M059J (cell line): ENCODE data around the gene MYEOV. TPM values are rescaled to one million over a fixed set of nuclear protein-coding genes. Genes with fewer than 3 reads are reported as not detected.
A peak's percentile ranks its signal among the peaks of the same experiment; 100 is the strongest.

Experiments
- DNase-seq: peaks from one replicate; pipeline ENCODE4 v3.0.0-alpha.2; 2012; ENCODE audit warnings: low read depth
- total RNA-seq: library from RNA; depleted of rRNA; stranded (reverse); fragments of >200 nt; shearing (Covaris generic); gene quantifications from 2 replicates; pipeline ENCODE4 v1.2.3, GENCODE V29; 2014

The MYEOV gene
- total RNA-seq, 1 experiment from 2014 or later = 2.7 TPM

- DNase-seq = no peak
These were observed 23.0 kb downstream of the MYEOV start for GRCh38 chr11:69316956-69317355.

- DNase-seq = peak; percentile 71
These were observed 23.6 kb downstream of the MYEOV start for GRCh38 chr11:69317401-69318092.

GRCh38 chr11:69318093-69318420 is 24.1 kb downstream of the MYEOV start:
- DNase-seq = no peak

DNA sequence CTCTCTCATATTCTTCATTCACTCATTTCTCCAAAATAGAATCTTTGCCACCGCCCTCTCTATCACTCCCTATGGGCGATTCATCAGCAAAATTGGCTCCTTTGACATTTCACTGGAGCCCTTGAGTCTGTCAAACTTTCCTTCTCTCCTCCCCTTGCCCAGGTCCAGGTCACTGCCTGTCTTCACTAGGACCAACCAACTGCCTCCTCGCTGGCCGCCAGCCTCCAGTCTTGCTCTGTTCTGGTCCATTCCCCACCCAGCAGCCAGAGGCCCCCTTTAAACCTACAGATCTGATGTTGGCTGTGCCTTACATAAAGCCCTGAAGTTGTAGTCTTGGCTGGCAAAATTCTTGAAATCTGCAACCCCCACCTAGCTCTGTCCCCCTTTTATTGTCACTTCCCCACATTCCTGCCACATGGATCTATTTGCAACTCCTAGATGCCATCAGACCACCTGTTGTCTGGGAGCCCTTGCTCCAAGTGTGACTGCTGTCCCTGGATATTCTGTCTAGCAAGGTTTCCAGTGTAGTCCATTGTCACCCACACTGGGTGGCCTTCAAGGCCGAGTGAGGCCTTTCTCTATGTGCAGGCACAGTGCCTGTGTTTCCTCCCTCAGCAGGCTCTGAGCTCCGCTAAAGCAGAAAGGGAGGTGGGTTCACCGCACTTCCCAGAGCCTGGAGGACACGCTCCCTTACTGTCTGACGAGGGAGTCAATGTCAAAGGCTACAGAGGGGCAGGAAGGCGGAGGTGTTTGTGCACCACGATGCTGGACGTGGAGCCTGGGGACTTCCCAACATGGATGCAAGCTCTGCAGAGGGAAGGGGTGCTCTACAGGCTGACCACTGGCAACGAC is 25.5 kb downstream of the MYEOV start:
- no peak for DNase-seq

GRCh38 chr11:69320326-69320725 is 26.4 kb downstream of the MYEOV start:
- peak; percentile 78 for DNase-seq

- DNase-seq = peak; percentile 89
These were observed 27.1 kb downstream of the MYEOV start for GRCh38 chr11:69320756-69321741.

GRCh38 chr11:69321877-69322361 is 28.0 kb downstream of the MYEOV start:
- DNase-seq = peak; percentile 98

DNA sequence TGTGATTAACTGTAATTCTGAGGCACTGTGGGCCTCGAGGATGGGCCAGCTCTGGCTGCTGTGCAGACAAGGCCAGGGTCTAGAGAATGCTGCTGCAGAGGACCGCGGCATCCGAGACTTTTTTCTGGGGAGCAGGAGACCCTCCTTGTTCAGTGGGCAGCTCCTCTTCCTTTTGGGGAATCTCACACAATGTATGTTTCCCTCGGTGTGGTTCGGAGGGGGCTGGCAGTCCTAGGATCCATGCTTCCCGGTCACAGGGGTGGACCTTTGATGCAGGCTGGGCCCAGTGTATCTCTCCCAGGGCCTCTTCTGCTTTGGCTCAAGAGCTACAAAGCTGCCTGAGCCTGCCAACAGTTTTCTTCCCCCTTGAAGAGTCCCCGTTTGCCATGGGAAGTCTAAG is 31.5 kb downstream of the MYEOV start:
- no peak for DNase-seq

- no peak for DNase-seq
These were observed 32.8 kb downstream of the MYEOV start for GRCh38 chr11:69326622-69327219.

DNA sequence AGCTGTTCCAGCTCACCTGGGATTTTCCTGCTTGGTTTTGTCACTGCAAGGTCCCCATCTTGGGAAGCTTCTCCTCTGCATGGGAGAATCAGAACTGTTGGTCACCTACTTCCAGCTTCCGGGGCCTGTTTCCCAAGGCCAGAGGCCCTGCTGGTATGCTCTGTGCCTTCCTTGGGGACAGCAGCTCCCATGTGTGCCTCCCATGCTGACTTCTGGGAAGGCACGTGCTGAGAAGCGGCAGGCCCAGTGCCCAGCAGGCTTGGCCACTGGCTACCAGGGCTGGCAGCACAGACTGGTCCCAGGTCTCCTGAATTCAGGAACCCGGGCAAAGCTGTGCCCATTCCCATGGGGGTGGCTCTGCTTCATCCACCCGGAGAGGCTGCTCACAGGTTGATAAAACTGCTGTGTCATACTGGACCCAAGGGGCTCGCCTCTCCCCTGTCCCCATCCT is 33.8 kb downstream of the MYEOV start:
- DNase-seq = no peak

DNA sequence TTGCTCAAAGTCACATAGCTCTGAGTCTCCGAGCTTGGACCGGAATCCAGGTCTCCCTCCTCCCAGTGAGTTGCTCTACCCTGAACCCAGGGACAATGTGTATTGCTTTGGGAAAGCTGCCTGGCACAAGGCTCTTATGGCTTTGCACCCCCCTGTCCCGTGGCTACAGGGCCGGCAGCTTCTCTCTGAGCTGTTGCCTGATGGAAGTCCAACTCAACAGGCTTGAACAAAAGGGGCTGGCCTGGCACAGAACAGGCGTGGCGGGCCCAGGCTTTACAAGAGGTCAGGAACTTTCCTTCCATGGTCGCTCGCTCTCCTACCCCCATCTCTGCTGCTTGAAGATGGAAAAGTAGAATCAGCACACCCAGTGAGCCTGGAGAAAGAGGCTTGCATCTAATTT is 34.3 kb downstream of the MYEOV start:
- DNase-seq = no peak

- no peak for DNase-seq
These were observed 35.6 kb downstream of the MYEOV start for GRCh38 chr11:69329581-69329980.

DNA sequence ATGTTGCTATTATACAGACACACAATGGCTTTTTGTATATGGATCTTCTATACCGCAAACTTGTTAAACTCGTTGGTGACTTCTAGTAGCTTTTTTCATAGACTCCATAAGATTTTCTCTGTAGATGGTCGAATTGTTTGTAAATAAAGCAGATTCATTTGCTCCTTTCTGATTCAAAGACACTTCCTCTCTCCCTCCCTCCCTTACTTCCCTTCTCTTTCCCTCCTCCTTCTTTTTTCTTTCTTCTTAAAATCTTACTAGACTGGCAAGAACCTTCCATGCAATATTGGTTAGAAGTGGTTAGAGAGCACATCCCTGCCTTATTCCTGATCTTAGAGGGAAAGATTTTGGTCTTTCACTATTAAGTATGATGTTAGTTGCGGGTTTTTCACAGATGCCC is 36.4 kb downstream of the MYEOV start:
- DNase-seq = no peak

DNA sequence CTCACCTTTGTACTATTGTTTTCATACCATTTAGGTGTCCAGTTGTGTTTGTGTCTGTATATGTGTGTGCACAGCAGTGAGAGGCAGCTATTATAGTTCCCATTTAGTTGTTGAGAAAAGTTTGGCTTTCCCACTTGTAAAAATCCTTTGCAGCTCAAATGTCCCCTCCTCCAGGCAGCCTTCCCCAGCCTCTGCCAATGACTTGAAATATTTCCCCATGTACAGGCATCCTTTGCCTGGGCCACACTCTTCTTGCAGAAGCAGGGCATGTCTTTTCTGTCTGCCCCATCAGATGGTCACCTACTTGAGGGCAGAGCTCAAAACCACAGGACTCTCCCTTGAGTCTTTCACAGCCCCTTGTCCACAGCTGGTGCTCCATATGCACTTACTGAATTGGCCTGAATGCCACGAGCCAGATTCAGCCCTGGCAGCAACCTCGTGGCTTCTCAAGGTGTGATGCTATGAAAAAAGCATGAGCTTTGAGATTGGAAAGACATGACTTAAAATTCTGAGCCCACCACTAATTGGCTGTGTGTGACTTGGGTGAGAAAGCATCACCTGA is 39.3 kb downstream of the MYEOV start:
- no peak for DNase-seq

DNA sequence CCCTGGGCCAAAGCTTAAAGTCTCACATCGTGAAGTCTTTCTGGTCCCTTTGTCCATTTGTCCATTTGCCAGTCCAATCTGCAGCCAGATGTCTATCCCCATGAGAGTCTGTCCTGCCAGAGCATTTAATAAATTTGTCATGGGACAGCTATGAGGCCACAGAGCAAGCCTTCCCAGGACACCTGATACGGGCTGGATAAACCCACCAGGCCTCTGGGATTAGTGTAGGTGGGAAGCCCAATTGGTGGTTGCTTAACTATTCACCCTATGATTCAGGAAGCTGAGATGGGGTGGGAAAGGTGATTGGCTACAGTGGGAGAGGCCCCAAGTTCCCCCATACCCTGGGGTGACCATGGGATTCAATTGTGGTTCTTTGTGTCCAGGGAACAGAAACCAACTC is 39.9 kb downstream of the MYEOV start:
- no peak for DNase-seq

- DNase-seq = no peak
These were observed 41.2 kb downstream of the MYEOV start for GRCh38 chr11:69335007-69335780.

DNA sequence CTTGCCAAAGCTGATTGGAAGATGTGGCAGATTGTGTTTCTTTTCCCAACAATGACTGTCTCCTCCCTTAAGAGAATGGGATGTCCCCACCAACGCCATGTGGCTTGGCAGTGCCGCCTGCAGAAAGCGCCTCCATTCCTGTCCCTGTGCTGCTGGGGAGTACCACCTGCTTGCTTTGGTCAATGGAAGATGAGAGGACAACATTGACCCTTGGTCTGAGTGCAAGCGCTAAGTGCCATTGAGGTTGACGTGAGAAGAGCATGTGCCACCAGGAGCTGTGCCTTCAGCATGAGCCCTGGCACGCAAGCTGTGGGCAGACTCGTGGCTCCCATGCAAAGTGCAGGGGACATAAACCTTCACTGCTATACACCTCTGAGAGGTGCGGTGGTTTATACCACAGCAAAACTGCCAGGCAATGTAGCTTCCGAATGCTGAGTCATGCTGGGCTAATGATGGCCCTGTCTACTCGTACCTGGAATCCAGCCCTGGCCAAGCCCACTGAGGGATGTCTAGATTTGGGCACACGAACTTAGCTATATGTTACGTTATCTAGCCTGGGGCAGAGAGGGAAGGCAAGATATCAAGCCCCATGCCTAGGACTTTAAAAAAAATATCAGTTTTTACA is 41.9 kb downstream of the MYEOV start:
- peak; percentile 30 for DNase-seq

- DNase-seq = peak; percentile 53
These were observed 43.3 kb downstream of the MYEOV start for GRCh38 chr11:69337211-69337721.

DNA sequence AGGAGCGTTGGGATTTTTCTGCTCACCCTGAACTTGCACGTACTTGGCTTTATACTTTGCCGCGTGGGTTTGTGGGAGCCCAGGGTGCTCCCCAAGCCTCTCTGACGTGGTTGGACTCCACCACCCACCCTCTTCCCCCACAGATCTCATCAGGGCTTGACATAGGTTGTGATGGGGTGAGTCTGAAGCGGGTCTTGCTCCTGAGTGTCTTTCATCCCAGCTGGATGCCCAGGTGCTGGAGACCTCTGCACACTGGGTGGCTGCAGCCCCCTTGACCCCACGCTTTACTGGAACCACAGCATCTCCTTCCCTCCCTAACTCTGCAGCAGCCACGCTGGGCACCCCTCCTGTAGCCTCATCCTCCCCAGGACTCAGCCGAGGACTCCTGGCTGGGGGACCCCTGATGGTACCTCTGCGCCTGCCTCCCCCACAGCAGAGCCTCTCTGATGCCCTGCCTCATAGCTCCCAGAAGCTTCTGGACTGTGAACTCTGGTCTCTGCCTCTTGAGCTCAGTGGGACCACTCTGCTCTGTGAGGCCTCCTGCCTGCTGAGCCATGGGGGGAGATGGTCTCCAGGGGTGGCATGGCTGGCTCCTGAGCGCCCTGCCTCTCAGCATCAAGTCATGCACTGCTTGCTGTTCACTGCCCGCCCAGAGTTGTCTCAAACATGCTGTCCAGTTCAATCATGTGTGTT is 45.2 kb downstream of the MYEOV start:
- no peak for DNase-seq
